ENCODE measurements around the gene EMP1. TPM values are rescaled to one million over a fixed set of nuclear protein-coding genes. Genes with fewer than 3 reads are reported as not detected.

Gene EMP1
- total and polyA plus RNA-seq, 9 of the 15 experiments (the other 6 are each of a cell fraction or from before 2014, with no cell fraction given): 0.10 to 0.60 TPM; not detected in 7

GRCh38 chr12:13195250-13195649 lies 1.3 kb upstream of the EMP1 start:
- FAIRE-seq: no peak
- in situ Hi-C loops (cut with MboI): no loop called here
- TF ChIP-seq, protein P1, sequence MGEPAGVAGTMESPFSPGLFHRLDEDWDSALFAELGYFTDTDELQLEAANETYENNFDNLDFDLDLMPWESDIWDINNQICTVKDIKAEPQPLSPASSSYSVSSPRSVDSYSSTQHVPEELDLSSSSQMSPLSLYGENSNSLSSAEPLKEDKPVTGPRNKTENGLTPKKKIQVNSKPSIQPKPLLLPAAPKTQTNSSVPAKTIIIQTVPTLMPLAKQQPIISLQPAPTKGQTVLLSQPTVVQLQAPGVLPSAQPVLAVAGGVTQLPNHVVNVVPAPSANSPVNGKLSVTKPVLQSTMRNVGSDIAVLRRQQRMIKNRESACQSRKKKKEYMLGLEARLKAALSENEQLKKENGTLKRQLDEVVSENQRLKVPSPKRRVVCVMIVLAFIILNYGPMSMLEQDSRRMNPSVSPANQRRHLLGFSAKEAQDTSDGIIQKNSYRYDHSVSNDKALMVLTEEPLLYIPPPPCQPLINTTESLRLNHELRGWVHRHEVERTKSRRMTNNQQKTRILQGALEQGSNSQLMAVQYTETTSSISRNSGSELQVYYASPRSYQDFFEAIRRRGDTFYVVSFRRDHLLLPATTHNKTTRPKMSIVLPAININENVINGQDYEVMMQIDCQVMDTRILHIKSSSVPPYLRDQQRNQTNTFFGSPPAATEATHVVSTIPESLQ (CRISPR knock-in tag; IDR thresholded peaks at IDR 0.05): no peak
- TF ChIP-seq TARDBP (IDR thresholded peaks at IDR 0.05) (no peak), ZNF224 (CRISPR knock-in tag; IDR thresholded peaks at IDR 0.05) (no peak), ZBTB40 (IDR thresholded peaks at IDR 0.05) (no peak), ZBTB40 (CRISPR knock-in tag; IDR thresholded peaks at IDR 0.05) (no peak), RBBP5 (IDR thresholded peaks at IDR 0.05; ENCODE audit: borderline replicate concordance, insufficient read depth, low read length, poor library complexity, severe bottlenecking) (no peak), KLF13 (tag; IDR thresholded peaks at IDR 0.05; ENCODE audit: borderline replicate concordance, low read depth) (no peak), CHD4 (IDR thresholded peaks at IDR 0.05; ENCODE audit: insufficient read depth, insufficient replicate concordance, low read depth, low read length, poor library complexity, severe bottlenecking) (no peak), ZNF77 (CRISPR knock-in tag; IDR thresholded peaks at IDR 0.05) (no peak), SP1 (CRISPR knock-in tag; IDR thresholded peaks at IDR 0.05) (no peak), TEAD1 (CRISPR knock-in tag; IDR thresholded peaks at IDR 0.05) (no peak)
- TF ChIP-seq, protein P2, sequence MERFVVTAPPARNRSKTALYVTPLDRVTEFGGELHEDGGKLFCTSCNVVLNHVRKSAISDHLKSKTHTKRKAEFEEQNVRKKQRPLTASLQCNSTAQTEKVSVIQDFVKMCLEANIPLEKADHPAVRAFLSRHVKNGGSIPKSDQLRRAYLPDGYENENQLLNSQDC (CRISPR knock-in tag; IDR thresholded peaks at IDR 0.05): no peak

More at GRCh38 chr12:13195250-13195649, 1.3 kb upstream of the EMP1 start:
- Histone ChIP-seq H3K9me3 (replicated peaks; ENCODE audit: control insufficient read depth, insufficient read depth, low read depth, low read length) (no peaks in the 10 kb centered on the region), H3K4me2 (ENCODE audit: insufficient read depth, low read length) (no peak overlapping the region), H3K36me3 (ENCODE audit: control insufficient read depth, insufficient read depth, low read length) (no peaks in the 10 kb centered on the region), H3K9me1 (ENCODE audit: control insufficient read depth, insufficient read depth, low read length) (no peaks in the 10 kb centered on the region), H3K4me1 (replicated peaks in 1 of 2; ENCODE audit: control insufficient read depth in 2 of 2, insufficient read depth in 2 of 2, low read length in 2 of 2) (no peaks in the 10 kb centered on the region), H3K9ac (ENCODE audit: insufficient read depth in 1 of 2, low read depth in 2 of 2, low read length in 2 of 2) (no peak overlapping the region), H3K4me3 (no peak overlapping the region), H3K79me2 (ENCODE audit: control insufficient read depth, insufficient read depth, low read length) (no peaks in the 10 kb centered on the region), H4K20me1 (replicated peaks; ENCODE audit: control insufficient read depth, insufficient read depth, low read length) (no peaks in the 10 kb centered on the region), H2AFZ (ENCODE audit: low read depth, low read length) (no peak overlapping the region), H3K27me3 (ENCODE audit: control insufficient read depth in 2 of 2, insufficient read depth in 2 of 2, low read length in 2 of 2) (peaks cover 2 to 20% of the 10 kb centered on the region in 2 experiments; a peak in 3 of 5 replicates), H3K27ac (ENCODE audit: extremely low read depth, low read depth, low read length) (no peak overlapping the region)
- BruUV-seq (replicated peaks): no TSS peak
- 3% methylated on average over 4 of the region's 4 CpGs for WGBS (ENCODE audit: insufficient coverage, low coverage, missing lambda C conversion rate)
- ATAC-seq (no peak), DNase-seq (ENCODE audit: extremely low read depth in 1 of 4, low spot score in 3 of 4) (no peak)
- CTCF ChIA-PET (ENCODE audit: low intra/inter-chr PET ratio): no interaction called here
- intact Hi-C loops (cut with micrococcal nuclease): no loop called here
- POLR2A ChIA-PET: no interaction called here
